Epidermal melanocyte (primary cell): ENCODE measurements around the gene GASK1A.
"Not testable (repeated sequence)": the region's sequence is repeated elsewhere in the genome, so short reads cannot be mapped to it uniquely, and the experiment has no call there.

Experiments used
- DNase-seq: peaks from one replicate; pipeline ENCODE4 v3.0.0; 2011; ENCODE audit warnings: low spot score; ENCODE audit not compliant: insufficient read length

GASK1A gene

DNA sequence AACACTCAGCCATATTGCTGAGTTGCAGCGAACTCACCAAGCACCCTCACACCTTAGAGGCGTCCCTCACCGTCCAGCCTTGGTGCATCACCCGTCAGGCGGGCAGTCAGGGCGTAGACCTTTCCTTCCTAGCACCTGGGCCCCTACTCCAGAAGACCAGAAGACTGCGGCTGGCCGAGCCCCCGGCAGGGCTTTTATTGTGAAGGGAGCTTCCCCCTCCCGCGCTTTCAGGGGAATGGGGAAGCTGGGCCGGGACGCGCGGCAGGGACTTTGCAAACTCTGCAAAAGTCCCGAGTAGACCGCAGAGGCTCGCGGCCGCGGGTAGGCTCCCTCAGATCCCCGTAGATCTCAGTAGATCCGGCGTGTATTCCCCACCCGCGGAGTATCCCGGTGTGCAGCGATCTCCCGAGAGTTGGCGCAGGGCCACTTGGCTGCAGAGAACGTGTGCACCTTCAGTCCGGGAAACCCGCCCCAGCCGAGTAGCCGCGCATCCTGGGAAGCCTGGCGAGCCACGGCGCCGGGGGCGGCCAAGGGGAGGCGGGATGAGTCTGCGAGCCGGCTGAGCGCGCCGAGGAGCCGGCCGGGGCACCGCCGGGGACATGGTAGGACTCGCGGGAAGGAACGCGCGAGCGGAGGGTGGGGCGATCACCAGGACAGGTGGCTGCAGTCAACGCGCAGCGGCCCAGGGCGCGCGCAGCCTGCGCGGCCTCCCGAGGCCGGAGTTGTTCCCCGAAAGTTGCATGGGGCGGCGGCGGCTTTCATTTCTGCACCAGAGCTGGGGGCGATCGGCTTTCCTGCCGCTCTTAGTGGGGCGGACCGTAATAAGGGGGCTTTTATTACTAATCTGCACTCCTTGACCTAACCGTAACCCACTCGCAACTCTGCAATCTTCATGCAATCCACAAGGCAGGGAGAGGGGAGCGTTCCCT is at the start of gene GASK1A:
Gene GASK1A (plus strand): TSS at position 268 of the 929 bp plus-strand sequence. CDS start 332 bp downstream, at position 600.
- DNase-seq = no peak

- no peak for DNase-seq
Observed at GRCh38 chr3:42934111-42934510, 45.0 kb upstream of the GASK1A start.

DNA sequence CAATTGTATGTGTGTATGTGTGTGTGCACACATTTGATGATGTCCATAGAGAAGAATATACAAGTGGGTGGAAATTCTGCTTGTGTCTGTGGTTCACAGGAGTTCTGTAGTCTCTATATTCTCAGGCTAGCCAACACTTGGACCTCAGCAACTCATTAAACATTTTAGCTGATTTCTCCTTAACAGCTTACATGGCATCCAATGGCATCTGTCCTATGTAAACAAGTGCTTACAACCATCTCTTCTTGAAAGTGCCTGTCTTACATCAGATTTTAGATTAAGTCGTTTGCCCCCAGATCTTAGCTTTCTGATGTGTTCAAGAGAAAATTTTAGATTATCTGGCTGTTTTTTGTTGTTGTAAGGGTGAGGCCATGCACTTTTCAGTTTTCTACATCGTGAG is 44.2 kb upstream of the GASK1A start:
- no peak for DNase-seq

GRCh38 chr3:42935472-42935871 is 43.6 kb upstream of the GASK1A start:
- DNase-seq = no peak

- DNase-seq = no peak
Observed at GRCh38 chr3:42936157-42936981, 42.7 kb upstream of the GASK1A start.

DNA sequence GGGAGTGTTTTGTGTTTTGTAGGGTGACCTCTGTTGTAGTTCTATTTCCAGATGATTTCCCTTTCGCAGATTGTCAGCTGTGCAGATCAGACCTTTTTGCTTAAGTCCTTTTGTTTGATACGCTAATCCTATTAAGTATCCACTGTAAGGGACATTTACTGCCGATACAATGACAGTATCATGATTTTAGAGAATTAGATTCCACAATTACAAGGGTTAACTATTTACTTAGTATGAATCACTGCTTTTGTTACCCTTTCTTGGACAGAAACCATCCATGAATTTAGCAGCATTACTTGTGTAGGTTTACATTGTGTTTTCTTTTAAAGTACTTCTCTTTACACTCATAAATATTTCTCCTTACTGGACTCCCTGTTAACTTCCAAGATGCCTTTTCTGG is 41.8 kb upstream of the GASK1A start:
- no peak for DNase-seq

- DNase-seq = no peak
Observed at GRCh38 chr3:42942693-42943092, 36.4 kb upstream of the GASK1A start.

GRCh38 chr3:42946050-42946449 is 33.1 kb upstream of the GASK1A start:
- no peak for DNase-seq

DNA sequence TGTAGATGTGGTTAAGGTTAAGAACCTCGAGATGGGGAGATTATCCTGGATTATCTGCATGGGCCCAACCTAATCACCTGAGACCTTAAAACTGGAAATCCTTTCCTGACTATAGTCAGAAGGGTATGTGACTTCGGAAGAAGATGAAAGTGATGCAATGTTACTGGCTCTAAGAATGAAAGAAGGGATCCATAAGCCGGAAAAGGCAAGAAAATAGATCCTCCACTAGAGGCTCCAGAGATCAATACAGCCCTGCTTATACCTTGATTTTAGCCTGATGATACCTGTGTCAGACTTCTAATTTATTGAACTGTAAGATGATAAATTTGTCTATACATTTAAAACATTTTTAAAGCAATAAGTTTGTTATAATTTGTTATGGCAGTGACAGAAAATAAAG is 21.5 kb upstream of the GASK1A start:
- no peak for DNase-seq

DNA sequence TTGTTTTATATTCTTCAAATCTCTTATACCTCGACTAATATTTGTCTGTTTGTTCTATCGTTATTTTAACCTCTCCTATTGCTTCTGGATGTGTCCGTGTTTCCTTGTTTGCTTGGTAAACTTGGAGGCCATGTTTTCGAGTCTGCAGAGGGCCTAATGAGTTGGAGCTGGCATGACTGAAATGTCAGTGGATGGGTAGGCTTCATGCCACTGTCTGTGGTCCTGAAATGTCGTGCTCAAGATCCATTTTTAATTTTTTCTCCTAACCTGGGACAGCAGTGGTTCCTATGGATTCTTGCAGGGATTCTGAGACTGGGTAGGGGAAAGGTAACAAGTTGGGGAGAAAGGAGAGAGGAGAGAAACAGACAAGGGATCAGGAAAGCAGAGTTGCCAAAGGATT is 18.8 kb upstream of the GASK1A start:
- DNase-seq = no peak

DNA sequence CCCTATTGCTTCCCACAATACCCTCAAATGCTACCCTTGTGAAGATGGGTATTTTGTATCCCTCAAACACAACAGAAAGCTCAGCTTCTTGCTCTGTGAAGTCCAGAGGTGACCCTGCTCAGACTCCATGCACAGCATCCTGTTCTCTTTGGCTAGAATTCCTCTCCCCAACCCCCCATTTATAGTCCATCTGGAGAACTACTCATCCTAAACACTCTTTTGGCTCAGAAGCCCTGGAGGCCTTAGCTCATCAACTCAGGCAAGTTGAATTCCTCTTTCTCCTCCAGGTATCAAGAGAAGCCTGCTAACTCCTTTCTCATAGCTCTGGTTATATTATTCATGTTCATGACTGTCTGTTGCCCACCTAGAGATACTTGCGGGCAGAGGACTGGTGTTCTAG is 18.3 kb upstream of the GASK1A start:
- no peak for DNase-seq

DNA sequence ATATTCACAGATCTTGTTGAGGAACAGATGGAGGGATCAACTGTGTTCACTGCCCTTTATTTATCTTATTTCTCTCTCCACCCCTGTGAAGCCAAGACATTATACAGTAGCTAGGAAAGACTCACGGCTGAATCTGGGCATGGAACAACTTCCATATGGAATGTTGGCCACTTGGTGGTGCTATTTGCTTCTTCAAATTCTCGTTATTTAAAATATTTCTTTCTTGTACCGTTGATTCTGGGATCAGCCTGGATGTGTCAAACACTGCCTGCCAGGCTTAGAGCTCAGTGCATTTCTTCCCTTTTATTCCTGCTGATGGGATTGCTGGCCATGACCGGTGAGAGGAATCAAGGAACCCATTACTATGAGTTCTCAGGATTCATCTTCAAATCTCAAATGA is 17.5 kb upstream of the GASK1A start:
- peak; percentile 73 for DNase-seq

- DNase-seq = no peak
Observed at GRCh38 chr3:42963269-42963668, 15.8 kb upstream of the GASK1A start.

- no peak for DNase-seq
Observed at GRCh38 chr3:42964266-42964665, 14.8 kb upstream of the GASK1A start.

- DNase-seq = no peak
Observed at GRCh38 chr3:42970557-42970956, 8.6 kb upstream of the GASK1A start.

GRCh38 chr3:42970976-42971772 is 7.9 kb upstream of the GASK1A start:
- no peak for DNase-seq

GRCh38 chr3:42974906-42975305 is 4.2 kb upstream of the GASK1A start:
- not testable (repeated sequence) for DNase-seq

GRCh38 chr3:42975456-42975855 is 3.7 kb upstream of the GASK1A start:
- no peak for DNase-seq

GRCh38 chr3:42975955-42976354 is 3.2 kb upstream of the GASK1A start:
- no peak for DNase-seq

DNA sequence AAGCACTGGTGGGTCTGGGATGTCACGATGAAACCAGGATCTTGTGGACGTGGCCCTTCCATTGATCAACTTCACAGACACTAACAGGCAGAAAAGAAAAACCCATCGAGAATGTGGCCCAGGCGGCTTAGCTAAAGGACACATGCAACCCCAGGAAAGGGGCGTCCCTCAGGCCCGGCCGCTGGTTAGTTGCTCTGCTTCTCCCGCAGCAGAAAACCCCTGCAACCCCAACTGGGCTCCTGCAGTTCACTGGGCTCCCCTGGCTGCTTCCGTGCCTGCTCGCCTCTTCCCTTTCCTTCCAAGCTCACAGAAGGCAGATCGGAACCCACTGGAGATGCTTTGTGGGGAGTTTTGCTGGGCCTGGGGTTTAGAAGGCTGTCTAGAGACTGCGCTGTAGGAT is 1.1 kb downstream of the GASK1A start:
- DNase-seq = no peak

- DNase-seq = no peak
Observed at GRCh38 chr3:42980909-42981308, 1.8 kb downstream of the GASK1A start.
